Trophoblast cell (in vitro differentiated cells and primary cell): ENCODE measurements around the gene AP5S1.
A peak's percentile ranks its signal among the peaks of the same experiment; 100 is the strongest.

Experiments used
- DNase-seq, 2 donors: peaks; one replicate each; pipeline ENCODE4 v3.0.0-alpha.2; 2016
- H2AFZ ChIP-seq: 2 replicates; pipeline ENCODE4 v1.6.1; 2013; ENCODE audit warnings: low read length, moderate library complexity, mild to moderate bottlenecking; ENCODE audit not compliant: insufficient read depth, poor library complexity
- H2AK5ac ChIP-seq: 2 replicates; pipeline ENCODE4 v1.6.1; 2013; ENCODE audit warnings: mild to moderate bottlenecking, low read length
- H2BK120ac ChIP-seq: 2 replicates; pipeline ENCODE4 v1.6.1; 2013; ENCODE audit warnings: low read length, mild to moderate bottlenecking, moderate library complexity; ENCODE audit not compliant: insufficient read depth, poor library complexity
- H2BK12ac ChIP-seq: 2 replicates; pipeline ENCODE4 v1.6.1; 2013; ENCODE audit warnings: mild to moderate bottlenecking, low read length, moderate library complexity
- H2BK5ac ChIP-seq: 2 replicates; pipeline ENCODE4 v1.6.1; 2013; ENCODE audit warnings: low read length, low read depth, moderate library complexity, mild to moderate bottlenecking; ENCODE audit not compliant: poor library complexity
- H3K14ac ChIP-seq: 2 replicates; pipeline ENCODE4 v1.6.1; 2013; ENCODE audit warnings: mild to moderate bottlenecking, low read length
- H3K18ac ChIP-seq: 2 replicates; pipeline ENCODE4 v1.6.1; 2013; ENCODE audit warnings: mild to moderate bottlenecking, low read length
- H3K23ac ChIP-seq: 2 replicates; pipeline ENCODE4 v1.6.1; 2013; ENCODE audit warnings: low read length
- H3K27ac ChIP-seq: 2 replicates; pipeline ENCODE4 v1.5.1; 2013; ENCODE audit warnings: low read depth, mild to moderate bottlenecking, inconsistent platforms, low read length, moderate library complexity
- H3K27me3 ChIP-seq: 2 replicates; pipeline ENCODE4 v1.6.1; 2013; ENCODE audit warnings: inconsistent platforms, mild to moderate bottlenecking, low read length, moderate library complexity; ENCODE audit not compliant: insufficient read depth
- H3K36me3 ChIP-seq, 2 experiments: 1 replicate in 1 of 2; 2 replicates in 1 of 2; pipeline ENCODE4 v1.6.1; 2013; ENCODE audit warnings: low read length in 2 of 2, mild to moderate bottlenecking in 2 of 2, moderate library complexity in 1 of 2; ENCODE audit not compliant: insufficient read depth in 2 of 2, control insufficient read depth in 1 of 2
- H3K4ac ChIP-seq: 2 replicates; pipeline ENCODE4 v1.6.1; 2013; ENCODE audit warnings: low read depth, mild to moderate bottlenecking, low read length, moderate library complexity
- H3K4me1 ChIP-seq, 2 experiments: 1 replicate in 1 of 2; 2 replicates in 1 of 2; pipeline ENCODE4 v1.6.1; 2013; ENCODE audit warnings: low read length in 2 of 2, mild to moderate bottlenecking in 2 of 2, moderate library complexity in 1 of 2; ENCODE audit not compliant: insufficient read depth in 2 of 2, control insufficient read depth in 1 of 2
- H3K4me2 ChIP-seq: 2 replicates; pipeline ENCODE4 v1.6.1; 2013; ENCODE audit warnings: inconsistent platforms, mild to moderate bottlenecking, low read length, moderate library complexity
- H3K4me3 ChIP-seq: 2 replicates; pipeline ENCODE4 v1.5.1; 2013; ENCODE audit warnings: mild to moderate bottlenecking, low read depth, low read length, inconsistent platforms
- H3K79me1 ChIP-seq: one replicate; pipeline ENCODE4 v1.6.1; 2013; ENCODE audit warnings: low read length
- H3K79me2 ChIP-seq: 2 replicates; pipeline ENCODE4 v1.6.1; 2013; ENCODE audit warnings: low read length, mild to moderate bottlenecking; ENCODE audit not compliant: control insufficient read depth, insufficient read depth, poor library complexity
- H3K9ac ChIP-seq: 2 replicates; pipeline ENCODE4 v1.6.1; 2013; ENCODE audit warnings: mild to moderate bottlenecking, low read length
- H3K9me3 ChIP-seq: 2 replicates; pipeline ENCODE4 v1.6.1; 2013; ENCODE audit warnings: low read depth, mild to moderate bottlenecking, control low read depth, inconsistent platforms, low read length; ENCODE audit not compliant: insufficient read depth
- H4K12ac ChIP-seq: 2 replicates; pipeline ENCODE4 v1.6.1; 2013; ENCODE audit warnings: low read depth, mild to moderate bottlenecking, low read length, moderate library complexity
- H4K8ac ChIP-seq: 2 replicates; pipeline ENCODE4 v1.6.1; 2013; ENCODE audit warnings: low read depth, mild to moderate bottlenecking, low read length, moderate library complexity
- H4K91ac ChIP-seq: one replicate; pipeline ENCODE4 v1.6.1; 2013; ENCODE audit warnings: low read depth, mild to moderate bottlenecking, low read length, moderate library complexity
- WGBS: extraction: QIAGEN DNeasy Blood & Tissue Kit; methylation state at CpG from one replicate; pipeline ENCODE4 v1.1.7; 2013; ENCODE audit warnings: missing lambda C conversion rate; ENCODE audit not compliant: insufficient read length, insufficient coverage; ENCODE audit errors: extremely low coverage; 5-methylcytosine and 5-hydroxymethylcytosine counted together

Gene AP5S1

DNA sequence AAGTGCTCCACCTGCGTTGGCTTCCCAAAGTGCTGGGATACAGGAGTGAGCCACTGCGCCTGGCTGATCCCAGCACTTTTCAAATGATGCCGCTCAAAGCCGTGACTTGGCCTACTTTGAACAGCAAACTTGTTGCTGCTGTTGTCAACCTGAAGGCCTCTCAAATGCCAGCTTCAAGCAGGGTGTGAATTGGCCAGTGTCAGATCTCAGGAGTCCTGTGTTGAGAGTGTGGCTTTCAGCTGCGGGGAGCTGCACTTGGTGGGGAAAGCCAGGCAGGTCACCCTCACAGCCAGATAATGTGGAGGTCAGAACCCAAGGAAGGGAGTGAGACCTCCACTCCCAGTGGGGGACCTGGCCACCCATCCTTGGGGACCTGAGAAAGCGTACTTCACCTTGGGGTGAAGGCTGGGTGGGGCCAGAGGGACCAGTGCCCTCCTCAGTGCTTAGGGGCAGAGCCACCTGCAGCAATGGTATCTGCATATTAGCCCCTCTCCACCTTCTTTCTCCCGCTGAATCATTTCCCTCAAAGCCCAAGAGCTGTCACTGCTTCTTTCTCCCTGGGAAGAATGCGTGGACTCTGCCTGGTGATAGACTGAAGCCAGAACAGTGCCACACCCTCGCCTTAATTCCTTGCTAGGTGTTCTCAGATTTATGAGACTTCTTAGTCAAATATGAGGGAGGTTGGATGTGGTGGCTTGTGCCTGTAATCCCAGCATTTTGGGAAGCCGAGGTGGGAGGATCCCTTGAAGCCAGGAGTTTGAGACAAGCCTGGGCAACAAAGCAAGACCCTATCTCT lies 49.7 kb downstream of the AP5S1 start:
- H3K4me1 ChIP-seq = peaks cover 10 to 22% of the 10 kb centered on the region in 2 experiments
- H2BK120ac ChIP-seq = no peak overlapping the region
- peak; percentile 62 to 78 for DNase-seq
- no CpG with 5 or more reads among the region's 10 CpGs for WGBS
- H3K14ac ChIP-seq = no peak overlapping the region
- H3K4ac ChIP-seq = no peak overlapping the region
- H2BK5ac ChIP-seq = no peak overlapping the region
- no peak overlapping the region for H3K18ac ChIP-seq
- H3K4me3 ChIP-seq = no peak overlapping the region
- H3K4me2 ChIP-seq = no peak overlapping the region
- peaks cover 26 to 51% of the 10 kb centered on the region in 2 experiments for H3K36me3 ChIP-seq
- no peak overlapping the region for H3K27ac ChIP-seq
- no peak overlapping the region for H4K91ac ChIP-seq
- no peaks in the 10 kb centered on the region for H3K79me1 ChIP-seq
- H2AK5ac ChIP-seq = no peak overlapping the region
- no peak overlapping the region for H4K8ac ChIP-seq
- H3K9ac ChIP-seq = no peak overlapping the region
- H2BK12ac ChIP-seq = no peak overlapping the region
- peaks cover 6% of the 10 kb centered on the region for H3K9me3 ChIP-seq
- no peak overlapping the region for H4K12ac ChIP-seq
- H3K79me2 ChIP-seq = no peaks in the 10 kb centered on the region
- no peak overlapping the region for H2AFZ ChIP-seq
- no peaks in the 10 kb centered on the region for H3K27me3 ChIP-seq
- no peak overlapping the region for H3K23ac ChIP-seq

DNA sequence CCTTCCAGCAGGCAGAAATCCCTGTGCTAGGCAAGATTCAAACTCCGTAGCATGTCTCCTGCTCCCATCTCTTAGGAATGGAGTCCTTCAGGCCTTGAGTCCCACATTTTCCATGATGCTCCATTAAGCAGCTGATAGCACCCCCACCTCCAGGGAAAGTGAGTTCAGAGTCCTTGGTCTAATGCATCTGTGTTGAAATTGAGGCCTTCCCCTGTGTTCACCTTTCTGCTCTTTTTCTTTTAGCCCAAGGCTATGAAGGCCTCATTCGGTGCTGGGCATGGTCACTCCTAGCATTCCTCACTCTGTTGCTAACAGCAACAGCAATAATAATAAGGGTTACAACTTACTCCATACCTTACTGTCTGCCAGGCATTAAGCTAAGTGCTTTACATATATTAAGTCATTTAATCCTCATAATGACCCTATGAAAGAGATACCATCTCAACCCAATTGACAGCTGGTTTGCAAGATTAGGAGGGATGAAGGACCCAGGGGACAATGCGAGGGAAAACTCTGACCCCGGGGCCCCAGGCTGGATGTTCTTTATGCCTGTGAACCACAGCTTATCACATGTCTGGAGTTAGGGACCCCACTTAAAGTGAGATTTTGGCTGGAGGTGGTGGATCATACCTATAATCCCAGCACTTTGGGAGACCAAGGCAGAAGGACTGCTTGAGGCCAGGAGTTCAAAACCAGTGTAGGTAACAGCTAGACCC lies 51.4 kb downstream of the AP5S1 start:
- no CpG with 5 or more reads among the region's 4 CpGs for WGBS
- no peaks in the 10 kb centered on the region for H3K27me3 ChIP-seq

DNA sequence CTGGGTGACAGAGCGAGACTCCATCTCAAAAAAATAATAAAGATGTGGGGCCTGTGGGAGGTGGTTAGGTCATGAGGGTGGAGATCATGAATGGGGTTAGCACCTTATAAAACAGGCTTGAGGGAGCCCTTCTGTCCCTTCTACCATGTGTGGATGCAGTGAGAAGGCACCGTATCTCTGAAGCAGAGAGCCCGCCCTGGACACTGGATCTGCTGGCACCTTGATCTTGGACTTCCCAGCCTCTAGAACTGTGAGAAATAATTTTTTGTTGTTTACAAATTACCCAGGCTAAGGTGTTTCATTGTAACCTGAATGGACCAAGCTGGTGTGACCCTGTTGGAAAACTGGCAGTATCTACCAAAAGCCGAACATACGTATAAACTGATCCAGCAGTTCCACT lies 53.2 kb downstream of the AP5S1 start:
- Histone ChIP-seq H3K23ac (no peak overlapping the region), H2BK120ac (no peak overlapping the region), H2BK5ac (no peak overlapping the region), H3K4me3 (no peak overlapping the region), H4K91ac (no peak overlapping the region), H3K4me1 (peaks cover 6 to 16% of the 10 kb centered on the region in 2 experiments), H3K79me2 (no peaks in the 10 kb centered on the region), H3K27me3 (no peaks in the 10 kb centered on the region), H3K27ac (no peak overlapping the region), H3K36me3 (peaks cover 6 to 26% of the 10 kb centered on the region in 2 experiments), H3K79me1 (no peaks in the 10 kb centered on the region), H3K18ac (no peak overlapping the region), H3K14ac (no peak overlapping the region), H4K8ac (no peak overlapping the region), H3K9me3 (peaks cover 6% of the 10 kb centered on the region), H3K4me2 (no peak overlapping the region), H2AFZ (no peak overlapping the region), H2BK12ac (no peak overlapping the region), H2AK5ac (no peak overlapping the region), H4K12ac (no peak overlapping the region), H3K4ac (no peak overlapping the region), H3K9ac (no peak overlapping the region)
- DNase-seq = no peak
- no CpG with 5 or more reads among the region's 5 CpGs for WGBS

More for the DNA sequence above, 51.4 kb downstream of the AP5S1 start:
- H2BK12ac ChIP-seq = no peak overlapping the region
- no peak overlapping the region for H4K8ac ChIP-seq
- H3K79me2 ChIP-seq = no peaks in the 10 kb centered on the region
- no peak overlapping the region for H3K23ac ChIP-seq
- H2BK120ac ChIP-seq = no peak overlapping the region
- no peak overlapping the region for H2AFZ ChIP-seq
- H2AK5ac ChIP-seq = no peak overlapping the region
- no peak overlapping the region for H3K18ac ChIP-seq
- peak; percentile 91 to 100 for DNase-seq
- H3K4ac ChIP-seq = no peak overlapping the region
- H2BK5ac ChIP-seq = no peak overlapping the region
- H3K79me1 ChIP-seq = no peaks in the 10 kb centered on the region
- H4K12ac ChIP-seq = no peak overlapping the region
- peaks cover 6% of the 10 kb centered on the region for H3K9me3 ChIP-seq
- H3K4me3 ChIP-seq = no peak overlapping the region
- peaks cover 10 to 38% of the 10 kb centered on the region in 2 experiments for H3K36me3 ChIP-seq
- H3K27ac ChIP-seq = peak overlapping the region; percentile 5
- no peak overlapping the region for H4K91ac ChIP-seq
- H3K4me1 ChIP-seq = peaks cover 6 to 16% of the 10 kb centered on the region in 2 experiments
- H3K4me2 ChIP-seq = no peak overlapping the region
- no peak overlapping the region for H3K9ac ChIP-seq
- H3K14ac ChIP-seq = no peak overlapping the region

DNA sequence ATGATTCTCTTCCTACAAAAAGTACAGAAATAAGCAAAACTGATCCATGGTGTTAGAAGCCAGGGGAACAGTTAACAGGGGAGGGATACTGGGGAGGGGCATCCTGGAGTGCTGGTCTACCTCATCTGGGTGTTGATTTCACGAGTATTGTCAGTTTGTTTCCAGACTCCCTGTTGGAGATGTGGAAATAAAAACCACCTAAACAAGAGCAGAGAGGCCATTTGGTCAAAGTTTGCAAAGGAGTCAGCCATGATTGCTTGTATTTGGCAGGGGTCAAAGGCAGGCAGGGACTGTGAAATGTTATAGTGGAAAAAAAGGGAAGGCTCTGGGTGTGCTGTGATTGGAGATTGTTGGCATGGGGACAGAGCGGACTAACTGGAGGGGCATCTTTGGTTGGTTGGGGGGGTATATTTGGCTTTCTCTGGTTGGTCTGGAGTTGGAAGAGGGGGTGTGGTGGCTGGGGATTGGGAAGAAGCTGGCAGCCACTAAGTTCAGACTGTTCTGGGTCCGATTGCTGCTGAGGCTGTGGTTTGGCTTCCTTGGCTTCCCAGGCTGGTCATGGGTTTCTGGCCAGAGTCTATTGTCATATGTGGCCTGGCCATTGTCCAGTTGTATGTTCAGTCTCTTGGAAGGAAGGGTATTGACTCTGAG lies 54.0 kb downstream of the AP5S1 start:
- H2BK12ac ChIP-seq = no peak overlapping the region
- H4K12ac ChIP-seq = no peak overlapping the region
- H3K27me3 ChIP-seq = no peaks in the 10 kb centered on the region
- peaks cover 10 to 26% of the 10 kb centered on the region in 2 experiments for H3K36me3 ChIP-seq
- no peak overlapping the region for H2AFZ ChIP-seq
- no peak overlapping the region for H2AK5ac ChIP-seq
- H3K4me3 ChIP-seq = no peak overlapping the region
- no peak for DNase-seq
- no peak overlapping the region for H2BK5ac ChIP-seq
- no peak overlapping the region for H3K14ac ChIP-seq
- H3K4me1 ChIP-seq = peaks cover 6 to 16% of the 10 kb centered on the region in 2 experiments
- no peaks in the 10 kb centered on the region for H3K79me1 ChIP-seq
- H4K8ac ChIP-seq = no peak overlapping the region
- H3K27ac ChIP-seq = no peak overlapping the region
- no peak overlapping the region for H4K91ac ChIP-seq
- H3K18ac ChIP-seq = no peak overlapping the region
- H3K9me3 ChIP-seq = peaks cover 6% of the 10 kb centered on the region
- H3K4me2 ChIP-seq = no peak overlapping the region
- H2BK120ac ChIP-seq = no peak overlapping the region
- H3K9ac ChIP-seq = no peak overlapping the region
- no peak overlapping the region for H3K23ac ChIP-seq
- H3K4ac ChIP-seq = no peak overlapping the region
- H3K79me2 ChIP-seq = no peaks in the 10 kb centered on the region
- no CpG with 5 or more reads among the region's 3 CpGs for WGBS
